GM18861 (cell line): Measurements from ENCODE around the gene CHAF1A.

Source experiments
- ATAC-seq: cut with Tn5 transposase; IDR thresholded peaks from one replicate; pipeline ENCODE4 v1.9.1; 2021; ENCODE audit not compliant: unreplicated experiment

CHAF1A gene, protein sequence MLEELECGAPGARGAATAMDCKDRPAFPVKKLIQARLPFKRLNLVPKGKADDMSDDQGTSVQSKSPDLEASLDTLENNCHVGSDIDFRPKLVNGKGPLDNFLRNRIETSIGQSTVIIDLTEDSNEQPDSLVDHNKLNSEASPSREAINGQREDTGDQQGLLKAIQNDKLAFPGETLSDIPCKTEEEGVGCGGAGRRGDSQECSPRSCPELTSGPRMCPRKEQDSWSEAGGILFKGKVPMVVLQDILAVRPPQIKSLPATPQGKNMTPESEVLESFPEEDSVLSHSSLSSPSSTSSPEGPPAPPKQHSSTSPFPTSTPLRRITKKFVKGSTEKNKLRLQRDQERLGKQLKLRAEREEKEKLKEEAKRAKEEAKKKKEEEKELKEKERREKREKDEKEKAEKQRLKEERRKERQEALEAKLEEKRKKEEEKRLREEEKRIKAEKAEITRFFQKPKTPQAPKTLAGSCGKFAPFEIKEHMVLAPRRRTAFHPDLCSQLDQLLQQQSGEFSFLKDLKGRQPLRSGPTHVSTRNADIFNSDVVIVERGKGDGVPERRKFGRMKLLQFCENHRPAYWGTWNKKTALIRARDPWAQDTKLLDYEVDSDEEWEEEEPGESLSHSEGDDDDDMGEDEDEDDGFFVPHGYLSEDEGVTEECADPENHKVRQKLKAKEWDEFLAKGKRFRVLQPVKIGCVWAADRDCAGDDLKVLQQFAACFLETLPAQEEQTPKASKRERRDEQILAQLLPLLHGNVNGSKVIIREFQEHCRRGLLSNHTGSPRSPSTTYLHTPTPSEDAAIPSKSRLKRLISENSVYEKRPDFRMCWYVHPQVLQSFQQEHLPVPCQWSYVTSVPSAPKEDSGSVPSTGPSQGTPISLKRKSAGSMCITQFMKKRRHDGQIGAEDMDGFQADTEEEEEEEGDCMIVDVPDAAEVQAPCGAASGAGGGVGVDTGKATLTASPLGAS

DNA sequence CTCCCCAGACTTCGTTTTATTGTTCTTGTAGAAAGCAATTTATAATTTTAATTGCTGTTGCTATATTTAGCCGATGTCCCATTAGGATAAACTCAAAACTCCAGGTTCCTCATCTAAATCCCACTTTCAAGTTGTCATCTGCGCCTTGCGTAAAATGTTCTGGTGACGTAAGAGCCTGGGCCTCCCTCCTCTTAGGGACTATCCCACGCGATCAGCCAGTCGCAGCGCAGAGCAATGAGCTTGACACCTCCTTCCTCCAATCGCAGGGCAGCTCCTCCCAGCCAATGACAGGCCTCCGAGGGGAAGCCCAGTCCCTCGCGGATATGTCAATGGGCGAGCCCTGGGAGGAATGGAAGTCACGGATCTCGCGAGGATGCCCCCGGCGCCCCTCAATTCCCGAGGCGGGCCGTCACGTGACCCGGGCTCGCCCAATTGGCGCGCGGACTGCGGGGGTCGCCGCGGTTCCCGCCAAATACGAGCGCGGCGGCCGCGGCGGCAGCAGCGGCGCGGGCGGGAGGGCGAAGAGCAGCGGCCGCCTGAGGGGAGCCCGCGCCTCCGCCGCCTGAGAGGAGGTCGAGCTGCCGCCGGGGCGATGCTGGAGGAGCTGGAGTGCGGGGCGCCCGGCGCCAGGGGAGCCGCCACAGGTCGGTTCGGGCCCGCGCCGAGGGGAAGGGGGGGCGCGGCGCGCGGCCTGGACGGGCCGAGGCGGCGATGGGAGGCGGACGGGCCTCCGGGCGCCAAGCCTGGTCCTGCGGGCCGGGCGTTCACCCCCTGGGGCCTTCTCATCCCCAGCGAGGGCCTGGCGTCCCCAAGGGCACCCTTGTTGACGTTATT lies at the start of gene CHAF1A:
Gene CHAF1A (plus strand): TSS at position 470 of the 834 bp plus-strand sequence. CDS start 123 bp downstream, at position 593.
- ATAC-seq: peak; percentile 76

DNA sequence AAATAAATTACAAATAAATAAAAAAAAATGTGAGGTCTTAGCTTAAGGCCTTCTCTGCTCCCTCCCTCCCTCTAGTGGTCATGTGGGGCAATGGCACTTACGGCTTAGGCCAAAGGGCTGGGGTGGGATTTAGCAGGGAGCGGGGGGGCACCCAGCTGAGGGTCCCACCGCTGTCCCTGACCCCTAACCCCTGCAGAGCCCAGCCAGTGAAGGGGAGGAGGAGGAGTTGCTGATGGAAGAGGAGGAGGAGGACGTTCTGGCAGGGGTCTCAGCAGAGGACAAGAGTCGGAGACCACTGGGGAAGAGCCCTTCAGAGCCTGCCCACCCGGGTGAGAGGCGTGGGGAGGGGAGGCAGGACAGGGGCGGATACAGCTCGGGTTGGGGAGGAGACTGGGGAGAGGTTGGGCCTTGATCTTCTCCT lies 49.7 kb upstream of the CHAF1A start:
- no peak for ATAC-seq

DNA sequence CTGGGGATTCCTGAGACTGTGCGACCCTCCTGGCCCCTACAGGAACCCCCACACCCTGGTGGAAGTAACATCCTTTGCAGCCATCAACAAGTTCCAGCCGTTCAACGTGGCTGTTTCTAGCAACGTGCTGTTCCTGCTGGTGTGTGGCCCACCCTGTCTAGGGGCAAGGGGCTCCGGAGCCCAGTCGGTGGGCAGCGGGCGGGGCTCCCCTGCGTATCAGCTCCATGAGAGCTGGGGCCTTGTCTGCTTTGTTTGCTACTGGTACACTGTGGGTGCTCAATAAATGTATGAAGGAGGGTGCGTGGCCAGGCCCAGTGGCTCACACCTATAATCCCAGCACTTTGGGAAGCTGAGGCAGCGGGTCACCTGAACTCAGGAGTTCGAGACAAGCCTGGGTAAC lies 48.2 kb upstream of the CHAF1A start:
- no peak for ATAC-seq

DNA sequence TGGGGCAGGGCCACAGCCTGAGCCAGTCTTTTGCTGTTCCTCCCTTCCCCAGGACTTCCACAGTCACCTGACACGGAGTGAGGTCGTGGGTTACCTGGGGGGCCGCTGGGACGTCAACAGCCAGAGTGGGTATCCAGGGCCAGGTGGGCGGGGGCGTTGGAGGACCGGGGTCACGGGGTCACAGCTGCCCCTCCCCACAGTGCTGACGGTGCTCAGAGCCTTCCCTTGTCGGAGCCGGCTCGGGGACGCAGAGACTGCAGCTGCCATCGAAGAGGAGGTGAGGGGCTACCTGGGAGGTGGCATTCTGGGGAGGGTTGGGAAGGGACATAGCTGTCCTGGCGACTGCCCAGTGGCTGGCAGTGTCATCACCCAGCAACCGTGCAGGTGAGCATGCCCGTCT lies 47.5 kb upstream of the CHAF1A start:
- ATAC-seq: no peak

DNA sequence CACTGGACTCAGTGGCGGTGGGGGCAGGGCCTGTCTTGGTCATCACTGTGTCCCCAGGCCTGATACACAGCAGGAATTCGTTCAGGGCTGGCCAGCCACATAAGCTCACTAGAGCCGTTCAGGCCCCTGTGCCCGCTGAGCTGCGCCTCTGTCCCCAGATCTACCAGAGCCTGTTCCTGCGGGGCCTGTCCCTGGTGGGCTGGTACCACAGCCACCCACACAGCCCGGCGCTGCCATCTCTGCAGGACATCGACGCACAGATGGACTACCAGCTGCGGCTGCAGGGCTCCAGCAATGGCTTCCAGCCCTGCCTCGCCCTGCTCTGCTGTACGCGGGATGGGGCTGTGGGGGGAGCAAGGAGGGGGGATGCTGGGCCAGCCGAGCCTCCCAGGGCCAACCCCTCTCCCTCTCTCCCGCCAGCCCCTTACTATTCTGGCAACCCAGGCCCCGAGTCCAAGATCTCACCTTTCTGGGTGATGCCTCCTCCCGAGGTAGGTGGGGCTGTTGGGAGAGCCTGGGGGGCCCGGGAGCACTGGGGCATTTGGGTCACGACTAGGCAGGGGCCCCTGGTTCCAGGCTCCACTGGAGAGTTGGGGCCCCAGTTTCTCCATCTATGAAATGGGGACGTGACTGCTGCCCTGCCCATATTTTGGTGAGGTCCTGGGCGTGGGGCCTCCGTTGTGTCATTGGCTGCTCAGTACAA lies 45.2 kb upstream of the CHAF1A start:
- no peak for ATAC-seq

DNA sequence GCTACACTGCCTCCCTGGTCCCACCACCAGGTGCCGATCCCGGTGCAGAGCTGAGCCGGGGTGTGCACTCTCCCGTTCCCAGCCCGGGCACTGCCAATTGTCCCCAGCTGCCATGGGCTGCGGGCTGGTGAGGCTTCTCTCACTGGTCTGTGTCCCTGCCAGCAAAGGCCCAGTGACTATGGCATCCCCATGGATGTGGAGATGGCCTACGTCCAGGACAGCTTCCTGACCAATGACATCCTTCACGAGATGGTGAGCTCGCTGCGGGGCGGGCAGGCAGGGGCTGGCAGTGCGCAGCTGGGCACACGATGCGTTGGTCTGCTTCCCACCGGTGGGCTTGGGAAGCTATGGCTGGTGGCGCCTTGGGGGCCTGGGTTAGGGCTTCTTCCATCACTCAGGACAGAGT lies 44.5 kb upstream of the CHAF1A start:
- no peak for ATAC-seq

DNA sequence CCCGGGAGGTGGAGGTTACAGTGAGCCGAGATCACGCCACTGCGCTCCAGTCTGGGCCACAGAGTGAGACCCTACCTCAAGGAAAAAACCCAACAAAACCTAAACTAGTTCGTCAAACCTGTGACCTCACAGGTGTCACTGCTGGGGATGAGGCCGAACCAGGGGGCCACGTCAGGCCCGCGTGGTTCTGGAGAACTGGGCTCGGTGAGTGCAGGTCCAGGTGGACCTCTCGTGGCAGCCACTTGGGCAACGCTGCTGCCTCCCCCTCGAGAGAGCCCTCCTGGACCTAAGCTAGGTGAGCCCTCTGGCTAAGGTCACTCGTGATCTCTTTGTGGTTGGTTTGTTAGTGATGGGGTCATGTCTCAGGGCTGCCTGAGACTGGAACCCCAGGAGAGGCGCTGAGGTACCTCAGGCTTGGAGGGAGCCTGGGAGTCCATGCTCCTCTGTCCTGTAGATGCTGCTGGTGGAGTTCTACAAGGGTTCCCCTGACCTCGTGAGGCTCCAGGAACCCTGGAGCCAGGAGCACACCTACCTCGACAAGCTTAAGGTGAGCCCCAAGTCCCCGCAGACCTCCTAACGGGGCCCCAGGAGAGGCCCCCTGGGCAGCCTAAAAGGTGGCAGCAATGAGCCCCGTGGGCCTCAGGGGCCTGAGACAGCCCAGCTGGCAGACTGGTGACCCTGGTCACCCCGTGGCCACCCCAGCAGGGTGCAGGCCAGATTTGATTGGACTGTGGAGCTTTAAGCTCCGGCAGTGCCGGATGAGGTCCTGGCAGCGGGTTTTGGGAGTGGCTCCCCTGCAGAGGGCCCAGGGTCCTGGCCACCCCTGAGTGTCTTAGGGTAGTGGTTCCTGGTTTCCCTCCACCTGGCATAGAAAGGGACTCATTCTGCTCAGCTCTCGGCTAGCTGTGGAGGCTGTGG lies 43.5 kb upstream of the CHAF1A start:
- ATAC-seq: no peak

DNA sequence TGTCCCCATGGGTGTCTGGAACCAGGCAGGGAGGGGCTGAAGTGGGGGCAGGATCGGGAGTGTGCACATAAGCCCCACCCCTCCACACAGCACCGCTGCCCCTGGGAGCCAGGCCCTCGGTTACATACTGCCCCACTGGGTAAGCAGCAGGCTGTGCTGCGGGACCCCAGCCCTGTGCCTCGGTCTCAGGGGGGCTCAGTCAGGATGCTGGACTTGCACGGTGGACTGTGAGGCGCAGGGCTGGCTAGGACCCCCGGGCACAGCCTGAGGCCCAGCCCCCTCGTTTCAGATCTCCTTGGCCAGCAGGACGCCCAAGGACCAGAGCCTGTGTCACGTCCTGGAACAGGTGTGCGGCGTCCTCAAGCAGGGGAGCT lies 42.8 kb upstream of the CHAF1A start:
- ATAC-seq: no peak

DNA sequence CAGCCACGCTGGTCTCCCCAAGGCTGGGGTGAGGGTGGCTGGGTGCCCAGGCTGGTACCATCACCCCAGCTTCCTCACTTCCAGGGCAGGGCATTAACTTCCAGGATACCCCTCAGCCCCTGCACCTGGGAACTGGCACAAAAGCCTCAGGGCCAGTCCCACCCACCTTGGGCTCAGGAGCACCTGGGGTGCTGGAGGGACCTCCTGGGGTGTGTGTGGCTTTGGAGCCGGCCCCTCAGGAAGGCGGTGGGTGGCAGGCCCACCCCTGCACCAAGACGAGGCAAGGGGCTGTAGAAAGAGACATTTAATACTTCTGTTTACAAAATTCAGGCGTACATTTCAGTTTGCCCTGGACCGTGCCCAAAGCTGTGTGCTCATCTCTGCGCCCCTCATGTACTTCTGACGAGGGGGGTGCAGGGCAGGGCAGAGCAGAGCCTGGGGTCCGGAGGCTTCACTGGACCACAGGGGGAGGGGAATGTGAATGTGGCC lies 42.3 kb upstream of the CHAF1A start:
- ATAC-seq: no peak

DNA sequence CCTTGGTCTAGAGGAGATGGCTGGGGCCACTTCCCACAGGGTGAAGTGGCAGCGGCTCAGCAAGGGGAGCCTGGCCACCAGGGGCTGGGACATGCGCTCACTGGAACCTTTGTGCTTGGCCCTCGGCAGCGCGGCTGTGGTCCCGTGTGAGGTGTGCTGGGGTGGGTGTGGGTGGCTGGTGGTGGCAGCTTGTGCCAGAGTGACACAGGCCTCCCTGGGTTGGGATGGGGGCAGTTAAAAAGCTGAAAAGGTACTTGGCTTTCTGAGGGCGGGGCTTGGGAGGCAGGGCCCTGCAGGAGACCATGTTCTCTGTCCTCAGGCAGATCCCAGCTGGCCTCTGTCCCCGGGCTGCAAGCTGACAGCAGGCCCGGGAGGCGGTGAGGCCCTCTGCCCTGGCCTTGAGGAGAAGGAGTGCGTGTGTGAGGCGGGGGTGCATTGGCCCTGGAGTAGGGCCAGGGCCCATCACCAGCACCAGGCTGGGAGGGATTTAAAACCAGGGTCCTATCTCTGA lies 41.7 kb upstream of the CHAF1A start:
- ATAC-seq: no peak

DNA sequence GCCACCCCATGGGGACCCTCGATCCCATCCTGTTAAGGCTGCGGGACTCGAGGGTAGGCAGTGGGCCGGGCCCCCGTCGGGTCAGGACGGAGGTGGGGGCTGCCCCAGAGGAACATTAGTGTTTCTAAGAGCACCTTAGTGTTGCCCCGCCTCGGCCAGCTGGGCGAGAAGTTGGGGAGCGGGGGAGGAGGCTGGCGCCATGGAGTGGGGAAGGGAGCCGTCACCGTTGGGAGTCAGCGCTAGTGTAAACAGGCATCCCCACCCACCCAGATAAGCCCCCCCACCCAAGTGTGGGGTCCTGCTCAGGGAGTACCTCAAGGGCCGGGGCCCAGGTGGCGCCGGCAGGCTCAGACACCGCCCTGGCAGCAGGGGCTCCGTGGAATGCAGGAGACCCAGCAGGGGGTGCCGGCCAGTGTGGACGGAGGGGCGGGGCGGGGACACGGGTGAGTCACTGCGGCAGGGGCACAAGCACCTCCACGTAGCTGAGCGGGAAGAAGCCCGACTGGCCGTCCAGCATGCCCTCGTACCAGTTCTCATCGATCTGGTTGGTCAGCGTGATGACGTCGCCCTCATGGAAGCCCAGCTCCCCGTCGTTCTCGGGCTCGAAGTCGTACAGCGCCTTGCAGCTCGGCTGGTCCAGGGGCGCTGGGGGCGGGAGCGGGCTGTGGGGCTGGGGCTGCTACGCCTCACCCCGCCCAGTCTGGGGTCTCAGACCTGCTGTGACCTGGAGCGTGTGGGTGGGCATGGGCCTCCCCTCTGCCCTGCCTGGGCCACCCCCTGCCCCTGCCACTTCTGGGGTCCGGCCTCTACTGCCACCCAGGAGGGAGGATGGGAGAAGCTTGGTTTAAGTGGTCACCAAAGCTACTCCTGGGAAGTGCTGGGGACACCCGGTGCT lies 41.0 kb upstream of the CHAF1A start:
- ATAC-seq: no peak

DNA sequence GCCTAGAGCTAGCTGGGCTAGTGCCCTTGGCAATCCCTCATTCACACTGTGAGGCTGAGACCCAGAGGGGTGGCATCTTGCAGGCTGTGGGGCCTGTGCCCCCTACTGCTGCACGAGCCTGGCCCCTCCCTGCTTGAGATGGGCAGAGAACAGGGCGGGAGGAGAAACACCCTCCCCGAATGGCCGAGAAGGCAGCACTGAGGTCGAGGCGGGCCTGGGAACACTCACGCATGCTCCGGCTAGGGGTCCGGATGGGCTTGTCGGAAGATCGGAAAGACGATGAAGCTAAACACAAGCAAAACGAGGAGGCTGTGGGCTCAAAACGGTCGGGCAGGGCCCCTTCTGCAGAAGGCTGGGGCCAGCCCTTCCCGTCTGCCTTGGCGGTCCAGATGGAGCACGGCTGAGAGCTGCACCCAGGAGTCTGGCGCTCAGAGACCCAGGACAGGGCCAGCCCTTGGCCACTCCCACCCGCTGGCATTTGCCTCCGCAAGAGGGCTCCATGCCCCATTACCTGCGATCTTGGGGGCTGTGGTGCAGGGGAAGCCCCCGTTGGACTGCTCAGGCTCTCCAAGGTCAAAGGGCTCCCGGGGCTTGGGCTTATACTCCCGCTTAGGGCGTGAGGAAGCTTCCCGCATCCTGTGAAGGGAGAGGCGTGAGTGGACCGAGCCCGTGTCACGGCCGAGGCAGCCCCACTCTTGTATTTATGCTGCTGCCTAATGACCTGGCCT lies 40.2 kb upstream of the CHAF1A start:
- no peak for ATAC-seq

DNA sequence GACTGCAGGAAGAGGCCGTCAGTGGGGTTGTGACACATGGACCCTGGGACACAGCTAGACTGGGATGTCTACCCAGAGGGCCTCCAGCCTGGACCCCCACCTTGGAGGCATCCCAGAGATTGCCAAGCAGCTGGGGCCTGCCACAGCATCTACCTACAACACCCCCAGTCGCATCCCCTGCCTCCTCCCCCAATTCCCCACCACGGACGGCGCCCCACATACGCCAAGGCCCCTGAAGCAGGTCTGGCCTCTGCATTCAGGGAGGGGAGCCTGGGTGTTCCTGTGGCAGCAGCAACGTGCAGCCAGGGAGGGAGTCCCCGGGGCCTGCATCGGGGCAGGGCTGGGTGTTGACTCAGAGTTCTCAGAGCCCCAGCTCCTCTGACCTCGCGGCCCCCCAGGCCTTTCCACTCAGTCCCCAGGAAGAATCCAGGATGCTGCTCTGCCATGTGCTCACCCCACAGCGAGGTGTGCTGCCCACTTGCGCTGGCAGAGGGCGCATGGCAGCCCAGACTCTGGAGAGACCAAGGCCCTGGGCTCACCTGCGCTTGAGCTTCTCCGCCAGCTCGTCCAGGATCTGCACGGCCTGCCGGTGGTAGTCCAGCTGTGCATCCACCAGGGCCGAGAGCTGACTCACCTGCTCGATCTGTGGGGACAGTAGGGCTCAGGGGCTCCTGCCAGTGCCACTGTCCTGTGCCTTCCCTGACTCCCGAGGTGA lies 39.5 kb upstream of the CHAF1A start:
- ATAC-seq: no peak

DNA sequence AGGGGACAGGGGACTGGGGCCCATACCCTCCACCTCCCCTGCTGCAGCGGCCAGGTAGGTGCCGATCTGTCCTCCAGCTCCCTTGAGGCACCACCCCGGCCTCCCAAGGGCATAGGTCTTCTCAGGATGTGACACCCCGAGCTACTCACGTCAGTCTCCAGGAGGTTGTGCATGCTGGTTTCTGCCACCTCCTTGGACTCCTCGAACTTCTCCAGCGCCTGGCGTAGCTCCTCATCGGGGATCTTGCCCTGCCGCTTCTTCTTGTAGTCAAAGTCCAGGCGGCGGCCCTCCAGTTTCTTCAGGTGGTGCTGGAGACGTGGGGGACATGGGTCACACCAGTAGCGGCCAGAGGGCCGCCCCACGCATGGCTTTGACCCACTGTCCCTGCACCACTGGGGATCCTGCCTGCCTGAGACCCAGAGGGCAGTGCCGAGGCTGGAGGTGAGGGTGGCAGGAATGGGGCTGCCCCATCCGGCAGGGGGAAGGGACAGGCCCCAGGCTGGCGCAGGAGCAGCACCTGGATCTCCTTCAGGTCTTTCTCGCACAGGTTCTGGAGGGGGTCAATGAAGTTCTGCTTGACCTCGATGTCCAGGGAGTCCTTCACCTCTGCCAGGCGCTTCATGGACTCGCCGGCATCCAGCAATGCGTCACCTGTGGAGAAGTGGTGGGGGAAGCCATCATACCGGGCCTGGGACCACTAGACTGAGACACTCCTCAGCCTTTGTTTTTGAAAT lies 38.7 kb upstream of the CHAF1A start:
- ATAC-seq: no peak

DNA sequence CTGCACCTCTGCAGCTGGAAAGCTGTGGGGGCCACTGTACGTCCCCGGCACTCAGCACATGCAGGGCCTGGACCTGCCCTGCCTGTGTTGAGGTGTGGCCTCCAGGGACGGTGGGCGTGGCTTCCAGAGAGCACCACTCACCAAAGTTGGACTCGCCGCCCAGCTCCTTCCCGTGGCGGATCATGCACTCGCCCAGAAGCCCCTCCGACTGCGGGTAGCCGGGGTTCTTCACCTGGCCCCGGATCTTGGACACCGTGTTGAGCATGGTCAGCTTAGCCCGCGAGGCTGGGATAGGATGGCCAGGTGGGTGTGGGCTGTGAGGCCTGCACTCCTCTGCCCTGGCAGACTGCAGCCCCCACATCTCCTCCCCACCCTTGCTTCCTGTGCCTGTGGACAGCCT lies 37.1 kb upstream of the CHAF1A start:
- no peak for ATAC-seq
